ENCODE data around the gene OSBPL6.

GRCh38 chr2:178213991-178214390, 19.7 kb downstream of the OSBPL6 start:
- TF ChIP-seq, protein P1, sequence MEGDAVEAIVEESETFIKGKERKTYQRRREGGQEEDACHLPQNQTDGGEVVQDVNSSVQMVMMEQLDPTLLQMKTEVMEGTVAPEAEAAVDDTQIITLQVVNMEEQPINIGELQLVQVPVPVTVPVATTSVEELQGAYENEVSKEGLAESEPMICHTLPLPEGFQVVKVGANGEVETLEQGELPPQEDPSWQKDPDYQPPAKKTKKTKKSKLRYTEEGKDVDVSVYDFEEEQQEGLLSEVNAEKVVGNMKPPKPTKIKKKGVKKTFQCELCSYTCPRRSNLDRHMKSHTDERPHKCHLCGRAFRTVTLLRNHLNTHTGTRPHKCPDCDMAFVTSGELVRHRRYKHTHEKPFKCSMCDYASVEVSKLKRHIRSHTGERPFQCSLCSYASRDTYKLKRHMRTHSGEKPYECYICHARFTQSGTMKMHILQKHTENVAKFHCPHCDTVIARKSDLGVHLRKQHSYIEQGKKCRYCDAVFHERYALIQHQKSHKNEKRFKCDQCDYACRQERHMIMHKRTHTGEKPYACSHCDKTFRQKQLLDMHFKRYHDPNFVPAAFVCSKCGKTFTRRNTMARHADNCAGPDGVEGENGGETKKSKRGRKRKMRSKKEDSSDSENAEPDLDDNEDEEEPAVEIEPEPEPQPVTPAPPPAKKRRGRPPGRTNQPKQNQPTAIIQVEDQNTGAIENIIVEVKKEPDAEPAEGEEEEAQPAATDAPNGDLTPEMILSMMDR (IDR thresholded peaks at IDR 0.05) = no peak
- TF ChIP-seq ZFX (IDR thresholded peaks at IDR 0.05; ENCODE audit: borderline replicate concordance) = no peak

Data from 22Rv1 (cell line).